ENCODE measurements around the gene RNF169. TPM values are rescaled to one million over a fixed set of nuclear protein-coding genes. Genes with fewer than 3 reads are reported as not detected.

RNF169 gene
- total RNA-seq, 3 donors from 2014 or later = 16.5 to 36.1 (median 27.2) TPM

DNA sequence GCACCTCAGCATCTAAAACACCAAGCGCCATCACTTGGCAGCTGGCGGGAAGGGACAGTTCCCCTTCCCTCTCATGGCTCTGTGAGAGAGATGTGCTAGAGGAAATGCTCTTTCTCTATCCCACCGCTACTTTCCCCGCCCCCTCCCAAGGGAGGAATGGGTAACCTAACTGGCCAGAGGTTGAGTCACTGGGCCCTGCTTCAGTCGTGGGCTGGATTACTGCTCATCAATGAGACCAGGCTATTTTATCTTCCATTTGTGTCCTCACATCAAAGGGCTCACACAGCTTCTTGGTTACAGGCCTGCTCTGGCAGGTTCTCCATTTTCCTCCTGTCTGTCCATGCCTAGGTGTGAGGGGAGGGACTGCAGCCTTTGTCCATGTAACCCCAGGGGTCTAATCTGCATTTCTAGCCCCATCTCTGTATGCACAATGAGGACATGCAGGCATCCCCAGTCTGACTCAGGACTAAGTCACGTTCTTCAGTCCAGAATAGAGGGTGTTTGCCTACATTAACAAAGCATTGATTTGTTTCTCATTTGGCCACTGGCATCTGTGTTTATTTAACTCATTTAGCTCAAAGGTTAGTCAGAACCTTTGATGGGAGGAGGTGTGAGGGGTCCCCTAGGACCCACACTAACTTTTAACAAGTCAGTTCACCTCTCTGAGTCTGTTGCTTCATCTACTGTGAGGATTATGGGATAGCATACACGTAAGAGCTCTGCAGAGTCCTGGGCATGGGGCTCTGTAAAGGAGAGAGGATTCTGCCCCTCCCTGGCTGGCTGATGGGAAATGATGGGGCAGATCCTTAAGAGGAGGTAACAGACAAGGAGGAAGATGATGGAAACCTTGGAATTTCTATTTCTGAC lies 101.1 kb downstream of the RNF169 start:
- no peaks in the 10 kb centered on the region for H3K27me3 ChIP-seq
- H3K27ac ChIP-seq = no peak overlapping the region
- H3K4me1 ChIP-seq = no peaks in the 10 kb centered on the region
- H3K36me3 ChIP-seq = no peaks in the 10 kb centered on the region
- TF ChIP-seq POLR2AphosphoS5 (IDR thresholded peaks at IDR 0.05) = no peak
- no peak for TF ChIP-seq CTCF (IDR thresholded peaks at IDR 0.05)
- no peak for TF ChIP-seq POLR2A (IDR thresholded peaks at IDR 0.05)
- H3K4me3 ChIP-seq = no peak overlapping the region
- intact Hi-C loops (cut with DNase I; ENCODE audit: low total_unique reads) = no loop called here
- DNase-seq (ENCODE audit: low spot score in 2 of 2) = no peak
- H3K9me3 ChIP-seq = no peaks in the 10 kb centered on the region

DNA sequence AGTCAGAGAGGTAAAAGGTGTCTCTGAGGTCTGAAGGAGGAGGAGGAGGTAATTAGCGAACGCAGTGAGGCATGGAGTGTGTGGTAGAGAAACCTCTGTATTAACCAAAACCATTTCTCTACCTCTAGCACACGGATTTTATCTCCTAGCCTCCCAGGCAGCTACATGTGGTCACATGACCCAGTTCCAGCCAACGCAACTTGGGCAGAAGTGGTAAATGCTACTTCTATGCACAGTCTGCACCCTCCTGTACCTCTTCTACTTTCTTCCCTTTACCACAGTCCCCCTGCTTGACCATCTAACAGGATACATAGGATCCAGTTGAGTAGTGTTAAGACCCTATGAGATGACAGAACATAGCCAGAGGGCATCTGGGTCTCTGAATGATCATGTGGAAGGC lies 104.6 kb downstream of the RNF169 start:
- intact Hi-C loops (cut with DNase I; ENCODE audit: low total_unique reads) = no loop called here
- no peaks in the 10 kb centered on the region for H3K36me3 ChIP-seq
- no peaks in the 10 kb centered on the region for H3K9me3 ChIP-seq
- no peak for DNase-seq (ENCODE audit: low spot score in 2 of 2)
- H3K4me3 ChIP-seq = no peak overlapping the region
- TF ChIP-seq POLR2A (IDR thresholded peaks at IDR 0.05) = no peak
- no peak for TF ChIP-seq POLR2AphosphoS5 (IDR thresholded peaks at IDR 0.05)
- TF ChIP-seq CTCF (IDR thresholded peaks at IDR 0.05) = no peak
- no peaks in the 10 kb centered on the region for H3K4me1 ChIP-seq
- H3K27ac ChIP-seq = no peak overlapping the region
- no peaks in the 10 kb centered on the region for H3K27me3 ChIP-seq

GRCh38 chr11:74860743-74861142 lies 112.1 kb downstream of the RNF169 start:
- H3K4me1 ChIP-seq = no peaks in the 10 kb centered on the region
- intact Hi-C loops (cut with DNase I; ENCODE audit: low total_unique reads) = no loop called here
- no peaks in the 10 kb centered on the region for H3K27me3 ChIP-seq
- no peak for TF ChIP-seq POLR2A (IDR thresholded peaks at IDR 0.05)
- TF ChIP-seq POLR2AphosphoS5 (IDR thresholded peaks at IDR 0.05) = no peak
- TF ChIP-seq CTCF (IDR thresholded peaks at IDR 0.05) = no peak
- H3K27ac ChIP-seq = no peak overlapping the region
- peaks cover 24 to 43% of the 10 kb centered on the region in 2 donors for H3K9me3 ChIP-seq
- peaks cover 3% of the 10 kb centered on the region for H3K36me3 ChIP-seq
- no peak for DNase-seq (ENCODE audit: low spot score in 2 of 2)
- no peak overlapping the region for H3K4me3 ChIP-seq

DNA sequence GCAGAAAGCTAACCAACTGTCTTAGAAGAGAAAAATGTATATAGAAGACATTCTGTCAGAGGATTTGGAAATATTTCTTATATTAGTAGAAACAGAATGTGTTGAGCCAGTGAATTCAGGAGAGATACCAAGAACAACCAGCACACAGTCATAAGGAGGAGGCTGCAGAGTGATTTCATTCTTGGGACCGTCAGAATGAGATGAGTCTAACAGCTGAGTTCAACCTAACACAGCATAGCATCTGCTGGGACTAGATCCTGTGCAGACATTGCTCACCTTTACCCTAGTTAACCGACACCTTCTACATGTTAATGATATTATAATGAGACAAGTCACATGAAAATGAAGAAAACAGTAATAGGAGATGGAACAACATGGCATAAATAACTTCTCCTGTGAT lies 114.8 kb downstream of the RNF169 start:
- H3K27me3 ChIP-seq = no peaks in the 10 kb centered on the region
- H3K36me3 ChIP-seq = peaks cover 3% of the 10 kb centered on the region
- TF ChIP-seq POLR2AphosphoS5 (IDR thresholded peaks at IDR 0.05) (no peak), CTCF (IDR thresholded peaks at IDR 0.05) (no peak), POLR2A (IDR thresholded peaks at IDR 0.05) (no peak)
- no peak overlapping the region for H3K27ac ChIP-seq
- DNase-seq (ENCODE audit: low spot score in 2 of 2) = no peak
- intact Hi-C loops (cut with DNase I; ENCODE audit: low total_unique reads) = no loop called here
- no peak overlapping the region for H3K4me3 ChIP-seq
- H3K4me1 ChIP-seq = no peaks in the 10 kb centered on the region
- peaks cover 50 to 70% of the 10 kb centered on the region in 2 donors for H3K9me3 ChIP-seq

DNA sequence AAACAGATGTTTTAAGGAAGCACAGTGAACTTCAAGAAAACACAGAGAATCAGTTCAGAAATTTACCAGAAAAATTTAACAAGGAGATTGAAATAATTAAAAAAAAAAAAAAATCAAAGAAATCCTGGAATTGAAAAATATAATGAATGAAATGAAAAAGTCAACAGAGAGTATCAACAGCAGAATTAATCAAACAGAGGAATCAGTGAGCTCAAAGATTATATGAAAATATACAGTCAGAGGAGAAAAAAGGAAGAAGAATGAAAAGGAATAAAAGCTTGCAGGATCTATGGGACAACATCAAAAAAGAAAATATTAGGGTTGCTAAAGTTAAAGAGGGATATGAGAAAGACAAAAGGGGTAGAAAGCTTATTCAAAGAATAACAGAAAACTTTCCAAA lies 117.9 kb downstream of the RNF169 start:
- TF ChIP-seq POLR2AphosphoS5 (IDR thresholded peaks at IDR 0.05) = no peak
- no peak for TF ChIP-seq CTCF (IDR thresholded peaks at IDR 0.05)
- no peak for TF ChIP-seq POLR2A (IDR thresholded peaks at IDR 0.05)
- Histone ChIP-seq H3K9me3 (peaks cover 68 to 80% of the 10 kb centered on the region in 2 donors), H3K27ac (no peak overlapping the region)

More for the DNA sequence above, 117.9 kb downstream of the RNF169 start:
- no peaks in the 10 kb centered on the region for H3K27me3 ChIP-seq
- intact Hi-C loops (cut with DNase I; ENCODE audit: low total_unique reads) = no loop called here
- H3K4me1 ChIP-seq = no peaks in the 10 kb centered on the region
- H3K36me3 ChIP-seq = no peaks in the 10 kb centered on the region
- no peak for DNase-seq (ENCODE audit: low spot score in 2 of 2)
- no peak overlapping the region for H3K4me3 ChIP-seq

All from breast epithelium (tissue), 4 donors.